ENCODE results near the gene IZUMO1R.

GRCh38 chr11:94276943-94277342 lies 27.4 kb upstream of the IZUMO1R start:
- TF ChIP-seq CTCF (IDR thresholded peaks at IDR 0.05) (no peak), EZH2 (IDR thresholded peaks at IDR 0.05) (no peak)
